Pancreas (tissue), 10 donors: ENCODE measurements around the gene DTX4. TPM values are rescaled to one million over a fixed set of nuclear protein-coding genes. Genes with fewer than 3 reads are reported as not detected.

Source experiments
- ATAC-seq, 4 donors: fragments of 200-7000 bp; cut with Tn5 transposase; one replicate each; pipeline versions ENCODE4 v1.8.0 to v1.9.1; 2020; ENCODE audit warnings: mild to moderate bottlenecking in 4 of 4, moderate library complexity in 4 of 4
- DNase-seq, 6 donors: peaks; one replicate each; pipeline ENCODE4 v3.0.0-alpha.2; 2020
- FAIRE-seq: peaks from 2 replicates; lab custom pipeline; 2012; peaks lifted over from hg19 to GRCh38; lab: Jason Lieb, UNC
- H3K27ac ChIP-seq, 4 donors: fragments of 200-600 bp; sonication (generic); 1 replicate in 3 of 4; 2 replicates in 1 of 4; pipeline versions ENCODE4 v1.5.0 to v1.8.0; 2020
- H3K27me3 ChIP-seq, 4 donors: fragments of 200-600 bp; one replicate each; pipeline ENCODE4 v1.8.0; 2021
- H3K36me3 ChIP-seq, 3 donors: fragments of 200-600 bp; sonication (generic) in 1 of 3; one replicate each; pipeline versions ENCODE4 v1.5.0 to v1.8.0; 2020 to 2021
- H3K4me1 ChIP-seq, 3 donors: fragments of 200-600 bp; one replicate each; pipeline ENCODE4 v1.8.0; 2021
- H3K4me3 ChIP-seq, 4 donors: fragments of 200-600 bp; sonication (generic) in 2 of 4; one replicate each; pipeline versions ENCODE4 v1.5.0 to v1.8.0; 2020 to 2021
- H3K9me3 ChIP-seq, 4 donors: fragments of 200-600 bp; one replicate each; pipeline ENCODE4 v1.8.0; 2021
- CTCF ChIP-seq, 4 donors: fragments of 200-600 bp; sonication (generic) in 3 of 4; IDR thresholded peaks; one replicate each; pipeline versions ENCODE4 v1.5.0 to v1.8.0; 2021; ENCODE audit warnings: antibody characterized with exemption in 4 of 4
- WGBS, 2 donors: extraction: QIAGEN DNeasy Blood & Tissue Kit; methylation state at CpG; one replicate each; pipeline ENCODE4 v1.1.7; 2013; 5-methylcytosine and 5-hydroxymethylcytosine counted together
- intact Hi-C, 3 donors: fragments of 100-400 bp; cut with DNase I; formaldehyde crosslinking; loops; one replicate each; pipeline versions ENCODE4 v1.11.1 to v1.14.2; 2022
- polyA plus RNA-seq, 2 donors: library from polyadenylated mRNA; stranded (reverse); fragments of 200-250 nt; gene quantifications; one replicate each; pipeline ENCODE4 v1.2.3, GENCODE V29; 2013
- total RNA-seq, 6 donors: library from RNA; stranded (reverse); fragmentation: NEBNext Ultra II Directional in 4 of 6; extraction: Animal tissue kit (Norgen Biotek cat#: 25700) in 4 of 6; gene quantifications; one replicate each; pipeline versions ENCODE4 v1.2.1 to v1.2.4, GENCODE V29; 2021 to 2023
- donor health status: healthy with polysubstance abuse.
- donor health status: DM: no; HTN: no; CAD: no; lungs with moderate emphysema.
- donor health status: DM: no; HTN: no; CAD: no.
- donor health status: control.
- donor health status: control.
- donor health status: Bipolar disorder and iron deficiency.
- donor health status: DM: yes; HTN: yes; CAD: no.
- donor health status: DM: no; HTN: no; CAD: no.
- donor health status: DM: no; HTN: no; CAD: no.
- donor health status: DM: yes; HTN: yes; CAD: no.

The DTX4 gene
- total and polyA plus RNA-seq, 8 donors, result 5.9 to 16.3 (median 8.8) TPM

GRCh38 chr11:59175091-59175501 lies 3.2 kb downstream of the DTX4 start:
- H3K27me3 ChIP-seq, result no peaks in the 10 kb centered on the region
- no peak for ATAC-seq
- no peaks in the 10 kb centered on the region for H3K36me3 ChIP-seq
- DNase-seq, result no peak
- intact Hi-C loops, result loop anchor here in 2 of 3 donors (10.0 kb wide), 2 partner anchors 110 to 250 kb away; partner anchors contain the start of gene OR5A2 (in 1 of the 2)
- no peaks in the 10 kb centered on the region for H3K9me3 ChIP-seq
- WGBS, 2 donors, result 52 to 59% methylated on average over 4 of the region's 4 CpGs
- FAIRE-seq, result no peak
- no peak for TF ChIP-seq CTCF (IDR thresholded peaks at IDR 0.05)
- peak overlapping the region in 2 of 4 donors; percentile 58 for H3K27ac ChIP-seq
- H3K4me1 ChIP-seq, result no peaks in the 10 kb centered on the region
- no peak overlapping the region for H3K4me3 ChIP-seq

- H3K4me3 ChIP-seq, result no peak overlapping the region
- FAIRE-seq (no peak), ATAC-seq (no peak), DNase-seq (no peak)
- intact Hi-C loops, result loop anchor here in 2 of 3 donors (10.0 kb wide), 2 partner anchors 108 to 248 kb away; partner anchors contain the start of gene OR5A2 (in 1 of the 2)
- no peaks in the 10 kb centered on the region for H3K36me3 ChIP-seq
- no peak overlapping the region for H3K27ac ChIP-seq
- H3K9me3 ChIP-seq, result no peaks in the 10 kb centered on the region
- H3K27me3 ChIP-seq, result no peaks in the 10 kb centered on the region
- no peaks in the 10 kb centered on the region for H3K4me1 ChIP-seq
- WGBS, 2 donors, result 82 to 85% methylated on average over 7 of the region's 7 CpGs
- no peak for TF ChIP-seq CTCF (IDR thresholded peaks at IDR 0.05)
These were observed 4.4 kb downstream of the DTX4 start for GRCh38 chr11:59176330-59176729.

GRCh38 chr11:59178402-59178801 lies 6.5 kb downstream of the DTX4 start:
- TF ChIP-seq CTCF (IDR thresholded peaks at IDR 0.05), result no peak
- intact Hi-C loops, result loop anchor here in 2 of 3 donors (10.0 kb wide), 2 partner anchors 106 to 246 kb away; partner anchors contain the start of gene OR5A2 (in 1 of the 2)
- H3K4me3 ChIP-seq, result no peak overlapping the region
- no peaks in the 10 kb centered on the region for H3K27me3 ChIP-seq
- H3K36me3 ChIP-seq, result peaks cover 0 to 8% (median 0%) of the 10 kb centered on the region in 3 donors
- H3K27ac ChIP-seq, result no peak overlapping the region
- no peaks in the 10 kb centered on the region for H3K9me3 ChIP-seq
- ATAC-seq (no peak), DNase-seq (no peak), FAIRE-seq (no peak)
- no peaks in the 10 kb centered on the region for H3K4me1 ChIP-seq

- Histone ChIP-seq H3K4me1 (no peaks in the 10 kb centered on the region), H3K9me3 (no peaks in the 10 kb centered on the region), H3K27ac (no peak overlapping the region), H3K36me3 (peaks cover 0 to 8% (median 0%) of the 10 kb centered on the region in 3 donors), H3K4me3 (no peak overlapping the region), H3K27me3 (no peaks in the 10 kb centered on the region)
- no peak for TF ChIP-seq CTCF (IDR thresholded peaks at IDR 0.05)
- DNase-seq (no peak), ATAC-seq (no peak), FAIRE-seq (no peak)
- intact Hi-C loops, result loop anchor here in 2 of 3 donors (10.0 kb wide), 2 partner anchors 106 to 246 kb away; partner anchors contain the start of gene OR5A2 (in 1 of the 2)
- WGBS, 2 donors, result 72 to 74% methylated on average over 2 of the region's 2 CpGs
These were observed 7.2 kb downstream of the DTX4 start for GRCh38 chr11:59179121-59179520.

GRCh38 chr11:59180168-59180776 lies 8.3 kb downstream of the DTX4 start:
- WGBS, 2 donors, result 66 to 83% methylated on average over 2 of the region's 2 CpGs

More at GRCh38 chr11:59180168-59180776, 8.3 kb downstream of the DTX4 start:
- H3K27me3 ChIP-seq, result no peaks in the 10 kb centered on the region
- ATAC-seq (no peak), FAIRE-seq (no peak), DNase-seq (no peak)
- no peak for TF ChIP-seq CTCF (IDR thresholded peaks at IDR 0.05)
- H3K36me3 ChIP-seq, result peaks cover 0 to 8% (median 0%) of the 10 kb centered on the region in 3 donors
- intact Hi-C loops, result no loop called here
- H3K9me3 ChIP-seq, result no peaks in the 10 kb centered on the region
- no peak overlapping the region for H3K4me3 ChIP-seq
- H3K27ac ChIP-seq, result no peak overlapping the region
- H3K4me1 ChIP-seq, result no peaks in the 10 kb centered on the region
